GM18517 (cell line): Measurements from ENCODE around the gene PPP2R2C.

Experiments used
- ATAC-seq: cut with Tn5 transposase; IDR thresholded peaks from one replicate; pipeline ENCODE4 v1.9.1; 2021; ENCODE audit warnings: mild to moderate bottlenecking, moderate library complexity; ENCODE audit not compliant: unreplicated experiment

PPP2R2C gene

GRCh38 chr4:6368096-6368495 lies 104.3 kb downstream of the PPP2R2C start:
- ATAC-seq, result no peak

GRCh38 chr4:6367371-6367851 lies 105.0 kb downstream of the PPP2R2C start:
- ATAC-seq, result no peak

GRCh38 chr4:6366581-6366980 lies 105.8 kb downstream of the PPP2R2C start:
- ATAC-seq, result no peak

- no peak for ATAC-seq
These were observed 106.8 kb downstream of the PPP2R2C start for GRCh38 chr4:6365545-6366086.

- ATAC-seq, result no peak
These were observed 107.8 kb downstream of the PPP2R2C start for GRCh38 chr4:6364581-6364980.

- no peak for ATAC-seq
These were observed 108.3 kb downstream of the PPP2R2C start for GRCh38 chr4:6364146-6364545.

- ATAC-seq, result no peak
These were observed 109.5 kb downstream of the PPP2R2C start for GRCh38 chr4:6362896-6363295.

- ATAC-seq, result no peak
These were observed 110.0 kb downstream of the PPP2R2C start for GRCh38 chr4:6362243-6362885.

- no peak for ATAC-seq
These were observed 111.2 kb downstream of the PPP2R2C start for GRCh38 chr4:6361076-6361784.

- ATAC-seq, result no peak
These were observed 112.0 kb downstream of the PPP2R2C start for GRCh38 chr4:6360385-6360784.

GRCh38 chr4:6359536-6360308 lies 112.7 kb downstream of the PPP2R2C start:
- ATAC-seq, result no peak

GRCh38 chr4:6357476-6357875 lies 114.9 kb downstream of the PPP2R2C start:
- ATAC-seq, result no peak

GRCh38 chr4:6356076-6356560 lies 116.3 kb downstream of the PPP2R2C start:
- no peak for ATAC-seq

GRCh38 chr4:6355052-6355451 lies 117.4 kb downstream of the PPP2R2C start:
- no peak for ATAC-seq

- no peak for ATAC-seq
These were observed 117.8 kb downstream of the PPP2R2C start for GRCh38 chr4:6354626-6355025.

- no peak for ATAC-seq
These were observed 118.3 kb downstream of the PPP2R2C start for GRCh38 chr4:6354119-6354518.

GRCh38 chr4:6352031-6352692 lies 120.3 kb downstream of the PPP2R2C start:
- no peak for ATAC-seq

GRCh38 chr4:6351246-6352000 lies 121.0 kb downstream of the PPP2R2C start:
- no peak for ATAC-seq

GRCh38 chr4:6350646-6351045 lies 121.8 kb downstream of the PPP2R2C start:
- ATAC-seq, result no peak
